HCT116 (cell line): ENCODE measurements around the gene P2RX5. TPM values are rescaled to one million over a fixed set of nuclear protein-coding genes. Genes with fewer than 3 reads are reported as not detected.
A peak's percentile ranks its signal among the peaks of the same experiment; 100 is the strongest.

Experiments used
- ATAC-seq: fragments of 200-7000 bp; cut with Tn5 transposase; 2 replicates; pipeline ENCODE4 v1.9.1; 2020; ENCODE audit warnings: mild to moderate bottlenecking, moderate library complexity
- BruUV-seq: library from RNA; stranded (reverse); fragments of 400-500 nt; replicated peaks from 2 replicates; lab custom pipeline; 2021; lab: Mats Ljungman, UMichigan
- CTCF ChIA-PET: fragments of 300-600 bp; sonication (Branson Sonifier 250); formaldehyde crosslinking; loops from one replicate; lab custom pipeline; 2021; ENCODE audit warnings: antibody characterized with exemption; lab: Charles Lee
- POLR2A ChIA-PET: fragments of 300-600, 350-600 bp; sonication (Branson Sonifier 250); formaldehyde crosslinking; loops from one replicate; lab custom pipeline; 2021; ENCODE audit warnings: antibody characterized with exemption; lab: Charles Lee
- RAD21 ChIA-PET, 2 experiments: fragments of 300-600 bp; sonication (Branson Sonifier 250); formaldehyde crosslinking; loops; one replicate each; lab custom pipeline; 2023; ENCODE audit warnings: low total read pairs in 2 of 2; ENCODE audit not compliant: uncharacterized antibody in 2 of 2, unreplicated experiment in 2 of 2, low non-redundant PET in 1 of 2; lab: Charles Lee
- DNase-seq: peaks from one replicate; pipeline ENCODE4 v3.0.0-alpha.2; 2010; ENCODE audit warnings: low read depth, low spot score
- H2AFZ ChIP-seq: fragments of 200-600 bp; shearing (Covaris generic), sonication (generic); 2 replicates; pipeline ENCODE4 v1.6.1; 2017; ENCODE audit warnings: low read depth, mixed run types, mixed read lengths, antibody characterized with exemption, low read length; ENCODE audit not compliant: poor library complexity, severe bottlenecking
- H3K27ac ChIP-seq: 2 replicates; pipeline ENCODE4 v1.5.1; 2012; ENCODE audit warnings: low read depth, low read length
- H3K27me3 ChIP-seq: fragments of 200-600 bp; sonication (generic); 2 replicates; pipeline ENCODE4 v1.6.1; 2016; ENCODE audit warnings: mixed run types, low read length, mixed read lengths; ENCODE audit not compliant: insufficient read depth
- H3K36me3 ChIP-seq, 2 experiments: fragments of 200-500 bp in 1 of 2; fragments of 200-600 bp in 1 of 2; sonication (Bioruptor generic) in 1 of 2; sonication (generic) in 1 of 2; 2 replicates each; pipeline versions ENCODE4 v1.5.1 to v1.6.1; 2014 to 2016; ENCODE audit warnings: low read length in 2 of 2, inconsistent platforms in 1 of 2, mixed read lengths in 1 of 2, mixed run types in 1 of 2; ENCODE audit not compliant: insufficient read depth in 2 of 2, control insufficient read depth in 1 of 2
- H3K4me1 ChIP-seq, 2 experiments: fragments of 200-600 bp in 1 of 2; sonication (generic) in 1 of 2; 2 replicates each; pipeline versions ENCODE4 v1.5.1 to v1.6.1; 2012 to 2017; ENCODE audit warnings: low read length in 2 of 2, inconsistent platforms in 1 of 2, mild to moderate bottlenecking in 1 of 2, mixed read lengths in 1 of 2, mixed run types in 1 of 2, moderate library complexity in 1 of 2; ENCODE audit not compliant: insufficient read depth in 2 of 2, control insufficient read depth in 1 of 2
- H3K4me2 ChIP-seq: fragments of 200-600 bp; sonication (generic); 2 replicates; pipeline ENCODE4 v1.6.1; 2017; ENCODE audit warnings: mixed run types, low read length, mixed read lengths
- H3K4me3 ChIP-seq, 2 experiments: fragments of 200-600 bp in 1 of 2; sonication (generic) in 1 of 2; replicated peaks in 1 of 2; 2 replicates each; pipeline ENCODE4 v1.5.1; 2011 to 2016; ENCODE audit warnings: low read length in 2 of 2, control low read depth in 1 of 2, low read depth in 1 of 2, mild to moderate bottlenecking in 1 of 2, mixed read lengths in 1 of 2, mixed run types in 1 of 2
- H3K79me2 ChIP-seq: fragments of 200-600 bp; sonication (generic); 2 replicates; pipeline ENCODE4 v1.6.1; 2017; ENCODE audit warnings: mild to moderate bottlenecking, mixed run types, low read length, moderate library complexity, mixed read lengths; ENCODE audit not compliant: insufficient read depth
- H3K9ac ChIP-seq: fragments of 200-600 bp; sonication (generic); 2 replicates; pipeline ENCODE4 v1.6.1; 2016; ENCODE audit warnings: low read length, mixed read lengths
- H3K9me2 ChIP-seq: fragments of 200-600 bp; sonication (generic), shearing (Covaris generic); 2 replicates; pipeline ENCODE4 v1.6.1; 2017; ENCODE audit warnings: mixed run types, mild to moderate bottlenecking, moderate library complexity; ENCODE audit not compliant: insufficient read depth
- H3K9me3 ChIP-seq, 2 experiments: fragments of 200-500 bp in 1 of 2; fragments of 200-600 bp in 1 of 2; sonication (Bioruptor generic) in 1 of 2; sonication (generic) in 1 of 2; 2 replicates each; pipeline ENCODE4 v1.6.1; 2014 to 2017; ENCODE audit warnings: low read length in 2 of 2, mixed read lengths in 2 of 2, inconsistent platforms in 1 of 2, low read depth in 1 of 2, mild to moderate bottlenecking in 1 of 2, mixed run types in 1 of 2, moderate library complexity in 1 of 2; ENCODE audit not compliant: control insufficient read depth in 1 of 2, insufficient read depth in 1 of 2
- H4K20me1 ChIP-seq: fragments of 200-600 bp; sonication (generic), shearing (Covaris generic); 2 replicates; pipeline ENCODE4 v1.6.1; 2017; ENCODE audit warnings: mixed run types, mild to moderate bottlenecking, moderate library complexity; ENCODE audit not compliant: insufficient read depth
- JUND ChIP-seq: IDR thresholded peaks from 2 replicates; pipeline ENCODE4 v1.6.1; 2012
- RAD21 ChIP-seq: IDR thresholded peaks from 2 replicates; pipeline ENCODE4 v1.6.1; 2012; ENCODE audit warnings: low read depth, mild to moderate bottlenecking
- intact Hi-C: fragments of 100-400 bp; cut with micrococcal nuclease; formaldehyde crosslinking; loops from 2 replicates; pipeline ENCODE4 v1.10.0; 2022
- total RNA-seq: library from RNA; stranded (reverse); gene quantifications from one replicate; pipeline ENCODE4 v1.2.1, GENCODE V29; 2021; ENCODE audit not compliant: unreplicated experiment
- TF ChIP-seq, protein P1 (sequence below), 3 experiments: fragments of 200-600 bp in 1 of 3; sonication (generic) in 1 of 3; IDR thresholded peaks in 2 of 3; conservative IDR thresholded peaks in 1 of 3; 2 replicates each; pipeline ENCODE4 v1.5.1; 2012 to 2017; ENCODE audit warnings: low read depth in 2 of 3, low read length in 2 of 3, antibody characterized with exemption in 1 of 3, borderline replicate concordance in 1 of 3, control low read depth in 1 of 3, mild to moderate bottlenecking in 1 of 3, mixed read lengths in 1 of 3, mixed run types in 1 of 3, moderate library complexity in 1 of 3; ENCODE audit not compliant: insufficient read depth in 1 of 3
- TF ChIP-seq, protein P2 (sequence below): IDR thresholded peaks from 2 replicates; pipeline ENCODE4 v1.6.1; 2012

Gene P2RX5
- total RNA-seq, 1 experiment from 2014 or later, result 9.0 TPM

DNA sequence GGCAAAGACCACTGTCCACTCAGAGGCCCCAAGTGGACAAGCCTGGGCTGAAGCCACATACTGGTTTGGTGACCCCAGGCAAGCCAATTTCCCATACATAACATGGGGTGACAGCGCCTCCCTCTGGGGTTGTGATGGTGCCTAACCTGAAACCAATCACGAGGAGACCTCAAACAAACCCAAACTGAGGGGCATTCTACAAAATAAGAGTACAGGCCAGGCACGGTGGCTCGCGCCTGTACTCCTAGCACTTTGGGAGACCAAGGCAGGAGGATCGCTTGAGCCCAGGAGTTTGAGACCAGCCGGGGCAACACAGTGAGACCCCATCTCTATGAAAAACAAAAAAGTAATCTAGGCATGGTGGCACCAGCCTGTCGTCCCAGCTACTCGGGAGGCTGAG, 3.6 kb downstream of the P2RX5 start:
- no peak for DNase-seq
- peaks cover 0 to 11% of the 10 kb centered on the region in 2 experiments; a peak in 2 of 4 replicates for H3K4me1 ChIP-seq
- no peak for ATAC-seq
- H3K4me2 ChIP-seq, result no peak overlapping the region
- H3K9me3 ChIP-seq, result no peaks in the 10 kb centered on the region
- H3K36me3 ChIP-seq, result no peaks in the 10 kb centered on the region
- H3K79me2 ChIP-seq, result no peaks in the 10 kb centered on the region
- H2AFZ ChIP-seq, result no peak overlapping the region
- intact Hi-C loops, result no loop called here
- no peaks in the 10 kb centered on the region for H3K9me2 ChIP-seq
- no peaks in the 10 kb centered on the region for H4K20me1 ChIP-seq
- no peak overlapping the region for H3K9ac ChIP-seq
- TF ChIP-seq, protein P1, sequence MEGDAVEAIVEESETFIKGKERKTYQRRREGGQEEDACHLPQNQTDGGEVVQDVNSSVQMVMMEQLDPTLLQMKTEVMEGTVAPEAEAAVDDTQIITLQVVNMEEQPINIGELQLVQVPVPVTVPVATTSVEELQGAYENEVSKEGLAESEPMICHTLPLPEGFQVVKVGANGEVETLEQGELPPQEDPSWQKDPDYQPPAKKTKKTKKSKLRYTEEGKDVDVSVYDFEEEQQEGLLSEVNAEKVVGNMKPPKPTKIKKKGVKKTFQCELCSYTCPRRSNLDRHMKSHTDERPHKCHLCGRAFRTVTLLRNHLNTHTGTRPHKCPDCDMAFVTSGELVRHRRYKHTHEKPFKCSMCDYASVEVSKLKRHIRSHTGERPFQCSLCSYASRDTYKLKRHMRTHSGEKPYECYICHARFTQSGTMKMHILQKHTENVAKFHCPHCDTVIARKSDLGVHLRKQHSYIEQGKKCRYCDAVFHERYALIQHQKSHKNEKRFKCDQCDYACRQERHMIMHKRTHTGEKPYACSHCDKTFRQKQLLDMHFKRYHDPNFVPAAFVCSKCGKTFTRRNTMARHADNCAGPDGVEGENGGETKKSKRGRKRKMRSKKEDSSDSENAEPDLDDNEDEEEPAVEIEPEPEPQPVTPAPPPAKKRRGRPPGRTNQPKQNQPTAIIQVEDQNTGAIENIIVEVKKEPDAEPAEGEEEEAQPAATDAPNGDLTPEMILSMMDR (IDR thresholded peaks at IDR 0.05 in 2 of 3, conservative IDR thresholded peaks at IDR 0.05 in 1 of 3; ENCODE audit: borderline replicate concordance in 1 of 3, insufficient read depth in 1 of 3, low read depth in 2 of 3, low read length in 2 of 3), result peak; percentile 9 to 36 (median 31); a peak in 3 of 6 replicates
- TF ChIP-seq, protein P2, sequence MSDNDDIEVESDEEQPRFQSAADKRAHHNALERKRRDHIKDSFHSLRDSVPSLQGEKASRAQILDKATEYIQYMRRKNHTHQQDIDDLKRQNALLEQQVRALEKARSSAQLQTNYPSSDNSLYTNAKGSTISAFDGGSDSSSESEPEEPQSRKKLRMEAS, result no peak
- TF ChIP-seq RAD21, result peak; percentile 23; the same call in 1 of the 2 replicates
- ChIA-PET POLR2A (no interaction called here), RAD21 (no interaction called here), CTCF (interaction anchor here (1.0 to 1.3 kb wide), 2 partner anchors 10 to 14 kb away, joined by 3 to 5 read pairs; no protein-coding TSS in a partner anchor)
- no peak overlapping the region for H3K27ac ChIP-seq
- H3K4me3 ChIP-seq, result no peak overlapping the region
- H3K27me3 ChIP-seq, result no peaks in the 10 kb centered on the region
- BruUV-seq, result no TSS peak

DNA sequence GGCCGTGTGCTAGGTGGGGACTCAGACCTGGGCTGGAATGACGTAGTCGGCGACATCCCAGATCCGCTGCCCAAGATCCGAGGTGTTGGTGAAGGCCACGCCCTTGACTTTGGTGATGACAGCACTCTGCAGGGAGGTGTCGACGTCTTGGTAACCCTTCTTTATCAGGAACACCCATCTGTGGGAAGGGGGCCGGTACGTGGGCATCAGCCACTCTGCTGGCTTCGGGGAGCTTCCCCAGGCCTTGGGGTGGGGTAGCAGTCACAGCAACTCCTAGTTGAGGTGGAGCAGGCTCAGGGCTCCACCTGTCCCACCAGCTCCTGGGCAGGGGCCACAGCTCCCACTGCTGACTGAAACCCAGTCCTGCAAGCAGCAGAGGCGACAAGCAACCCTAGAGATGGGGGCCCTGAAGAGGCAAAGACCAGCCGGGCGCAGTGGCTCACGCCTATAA, 4.3 kb downstream of the P2RX5 start:
- no peak overlapping the region for H3K9ac ChIP-seq
- H3K27ac ChIP-seq, result no peak overlapping the region
- DNase-seq, result no peak
- no peak overlapping the region for H3K4me3 ChIP-seq
- no peak for TF ChIP-seq JUND
- TF ChIP-seq, protein P1 (IDR thresholded peaks at IDR 0.05 in 2 of 3, conservative IDR thresholded peaks at IDR 0.05 in 1 of 3; ENCODE audit: borderline replicate concordance in 1 of 3, insufficient read depth in 1 of 3, low read depth in 2 of 3, low read length in 2 of 3), result peak in 2 of 3 experiments; percentile 28 to 31; a peak in 4 of 6 replicates
- peak; percentile 22; the same call in 1 of the 2 replicates for TF ChIP-seq RAD21
- POLR2A ChIA-PET, result no interaction called here
- H3K4me2 ChIP-seq, result no peak overlapping the region
- RAD21 ChIA-PET, result no interaction called here
- no peaks in the 10 kb centered on the region for H4K20me1 ChIP-seq
- no peaks in the 10 kb centered on the region for H3K27me3 ChIP-seq
- H3K9me2 ChIP-seq, result no peaks in the 10 kb centered on the region
- BruUV-seq, result no TSS peak
- CTCF ChIA-PET, result interaction anchor here (1.0 to 1.8 kb wide), 3 partner anchors 9 to 88 kb away, joined by 3 to 7 read pairs (median 5); no protein-coding TSS in a partner anchor
- no peaks in the 10 kb centered on the region for H3K9me3 ChIP-seq
- intact Hi-C loops, result no loop called here
- H3K79me2 ChIP-seq, result no peaks in the 10 kb centered on the region
- ATAC-seq, result no peak
- H2AFZ ChIP-seq, result no peak overlapping the region
- peaks cover 0 to 11% of the 10 kb centered on the region in 2 experiments; a peak in 2 of 4 replicates for H3K4me1 ChIP-seq
- H3K36me3 ChIP-seq, result no peaks in the 10 kb centered on the region
